Neural progenitor cell (in vitro differentiated cells): ENCODE results near the gene CASP6. TPM values are rescaled to one million over a fixed set of nuclear protein-coding genes. Genes with fewer than 3 reads are reported as not detected.

Experiments
- DNase-seq: peaks from one replicate; pipeline ENCODE4 v3.0.0-alpha.2; 2016; ENCODE audit warnings: low spot score
- H2AFZ ChIP-seq: fragments of 200-600 bp; sonication (generic); replicated peaks from 2 replicates; pipeline ENCODE4 v1.6.1; 2016; ENCODE audit warnings: antibody characterized with exemption
- H3F3A ChIP-seq: fragments of 200-600 bp; sonication (generic); 2 replicates; pipeline ENCODE4 v1.6.1; 2016; ENCODE audit warnings: antibody characterized with exemption, low read depth
- H3K27ac ChIP-seq: fragments of 200-600 bp; sonication (generic); 2 replicates; pipeline ENCODE4 v1.5.1; 2016; ENCODE audit warnings: mild to moderate bottlenecking
- H3K27me3 ChIP-seq: fragments of 200-600 bp; sonication (generic); 2 replicates; pipeline ENCODE4 v1.6.1; 2016; ENCODE audit warnings: mild to moderate bottlenecking, moderate library complexity
- H3K36me3 ChIP-seq: fragments of 200-600 bp; sonication (generic); 2 replicates; pipeline ENCODE4 v1.5.1; 2016
- H3K4me1 ChIP-seq: fragments of 200-600 bp; sonication (generic); 2 replicates; pipeline ENCODE4 v1.6.1; 2016; ENCODE audit warnings: mixed run types
- H3K4me2 ChIP-seq: fragments of 200-600 bp; sonication (generic); 2 replicates; pipeline ENCODE4 v1.6.1; 2016
- H3K4me3 ChIP-seq: fragments of 200-600 bp; sonication (generic); 2 replicates; pipeline ENCODE4 v1.5.1; 2016
- H3K79me2 ChIP-seq: fragments of 200-600 bp; sonication (generic); 2 replicates; pipeline ENCODE4 v1.6.1; 2016; ENCODE audit warnings: low read depth
- H3K9ac ChIP-seq: fragments of 200-600 bp; sonication (generic); 2 replicates; pipeline ENCODE4 v1.6.1; 2016
- H3K9me3 ChIP-seq: fragments of 200-600 bp; sonication (generic); 2 replicates; pipeline ENCODE4 v1.5.1; 2016; ENCODE audit warnings: low read depth
- H4K20me1 ChIP-seq: fragments of 200-600 bp; sonication (generic); 2 replicates; pipeline ENCODE4 v1.6.1; 2016; ENCODE audit warnings: low read depth
- H3K27ac Mint-ChIP-seq: 3 replicates; pipeline ENCODE4 v1.8.0; 2021; ENCODE audit warnings: mixed read lengths
- H3K27me3 Mint-ChIP-seq: 2 replicates; pipeline ENCODE4 v1.8.0; 2022; ENCODE audit warnings: low read depth, mild to moderate bottlenecking, inconsistent platforms, moderate library complexity, mixed read lengths; ENCODE audit not compliant: insufficient read depth
- H3K36me3 Mint-ChIP-seq: 3 replicates; pipeline ENCODE4 v1.8.0; 2021; ENCODE audit warnings: mixed read lengths
- H3K4me1 Mint-ChIP-seq: 3 replicates; pipeline ENCODE4 v1.8.0; 2021; ENCODE audit warnings: mixed read lengths
- H3K4me3 Mint-ChIP-seq: 3 replicates; pipeline ENCODE4 v1.8.0; 2021; ENCODE audit warnings: mild to moderate bottlenecking, moderate library complexity, mixed read lengths
- H3K9me3 Mint-ChIP-seq: 3 replicates; pipeline ENCODE4 v1.8.0; 2020; ENCODE audit warnings: mixed read lengths
- CTCF ChIP-seq: fragments of 200-600 bp; sonication (generic); IDR thresholded peaks from 2 replicates; pipeline ENCODE4 v1.5.1; 2017; ENCODE audit warnings: antibody characterized with exemption, mild to moderate bottlenecking
- EZH2 ChIP-seq: fragments of 200-600 bp; sonication (generic); IDR thresholded peaks from 2 replicates; pipeline ENCODE4 v1.6.1; 2017; ENCODE audit warnings: antibody characterized with exemption, mild to moderate bottlenecking, moderate library complexity
- EZH2phosphoT487 ChIP-seq: fragments of 200-600 bp; sonication (generic); IDR thresholded peaks from 2 replicates; pipeline ENCODE4 v1.6.1; 2017; ENCODE audit warnings: antibody characterized with exemption
- total RNA-seq: library from RNA; depleted of rRNA; stranded (reverse); fragments of >200 nt; gene quantifications from 2 replicates; pipeline ENCODE4 v1.2.3, GENCODE V29; 2015; ENCODE audit warnings: low replicate concordance

Gene CASP6
- total RNA-seq, 1 donor from 2014 or later: 37.2 TPM

- Mint-ChIP-seq H3K36me3 (no peaks in the 10 kb centered on the region), H3K4me1 (no peaks in the 10 kb centered on the region), H3K27me3 (peaks cover 2% of the 10 kb centered on the region), H3K4me3 (no peak overlapping the region), H3K9me3 (no peaks in the 10 kb centered on the region), H3K27ac (no peak overlapping the region)
- H3K9me3 ChIP-seq: no peaks in the 10 kb centered on the region
- no peaks in the 10 kb centered on the region for H3K27me3 ChIP-seq
- H3K4me3 ChIP-seq: no peak overlapping the region
- no peaks in the 10 kb centered on the region for H3K36me3 ChIP-seq
- no peaks in the 10 kb centered on the region for H3F3A ChIP-seq
- H3K4me1 ChIP-seq: no peaks in the 10 kb centered on the region
- H3K4me2 ChIP-seq: no peak overlapping the region
- H3K9ac ChIP-seq: no peak overlapping the region
- TF ChIP-seq EZH2 (no peak), CTCF (no peak), EZH2phosphoT487 (no peak)
- H4K20me1 ChIP-seq: no peaks in the 10 kb centered on the region
- H3K27ac ChIP-seq: no peak overlapping the region
- H2AFZ ChIP-seq: no peak overlapping the region
- DNase-seq: no peak
- H3K79me2 ChIP-seq: no peaks in the 10 kb centered on the region
Observed at GRCh38 chr4:109746728-109747127, 43.5 kb upstream of the CASP6 start.

- Histone ChIP-seq H3K4me1 (no peaks in the 10 kb centered on the region), H2AFZ (no peak overlapping the region), H3K9me3 (no peaks in the 10 kb centered on the region), H4K20me1 (no peaks in the 10 kb centered on the region), H3K27ac (no peak overlapping the region), H3K27me3 (no peaks in the 10 kb centered on the region), H3K9ac (no peak overlapping the region), H3K79me2 (no peaks in the 10 kb centered on the region), H3K4me2 (no peak overlapping the region), H3F3A (no peaks in the 10 kb centered on the region), H3K36me3 (no peaks in the 10 kb centered on the region), H3K4me3 (no peak overlapping the region)
- no peak for TF ChIP-seq EZH2phosphoT487
- no peak for TF ChIP-seq EZH2
- no peak for TF ChIP-seq CTCF
- Mint-ChIP-seq H3K9me3 (no peaks in the 10 kb centered on the region), H3K27ac (no peak overlapping the region), H3K27me3 (peaks cover 2% of the 10 kb centered on the region), H3K36me3 (no peaks in the 10 kb centered on the region), H3K4me3 (no peak overlapping the region), H3K4me1 (no peaks in the 10 kb centered on the region)
- DNase-seq: no peak
Observed at GRCh38 chr4:109745830-109746229, 42.6 kb upstream of the CASP6 start.

- H3K4me1 Mint-ChIP-seq: no peaks in the 10 kb centered on the region
- no peaks in the 10 kb centered on the region for H3K9me3 Mint-ChIP-seq
- H3K27me3 ChIP-seq: no peaks in the 10 kb centered on the region
- H3K27ac Mint-ChIP-seq: no peak overlapping the region
- DNase-seq: no peak
- no peaks in the 10 kb centered on the region for H3K36me3 Mint-ChIP-seq
- H3K27me3 Mint-ChIP-seq: peaks cover 7% of the 10 kb centered on the region
- no peaks in the 10 kb centered on the region for H3K79me2 ChIP-seq
- no peaks in the 10 kb centered on the region for H3K4me1 ChIP-seq
- no peak overlapping the region for H3K27ac ChIP-seq
- H3K4me3 Mint-ChIP-seq: no peak overlapping the region
- no peaks in the 10 kb centered on the region for H4K20me1 ChIP-seq
- no peak overlapping the region for H3K9ac ChIP-seq
- H3K4me3 ChIP-seq: no peak overlapping the region
- H3K9me3 ChIP-seq: no peaks in the 10 kb centered on the region
- no peak overlapping the region for H3K4me2 ChIP-seq
- H3K36me3 ChIP-seq: no peaks in the 10 kb centered on the region
- H3F3A ChIP-seq: no peaks in the 10 kb centered on the region
- TF ChIP-seq EZH2 (no peak), CTCF (no peak), EZH2phosphoT487 (no peak)
- H2AFZ ChIP-seq: no peak overlapping the region
Observed at GRCh38 chr4:109739547-109739946, 36.3 kb upstream of the CASP6 start.
